GM12892 (cell line): ENCODE results near the gene MYL3.

Experiments
- POLR2A ChIP-seq: IDR thresholded peaks from 2 replicates; pipeline ENCODE4 v1.6.1; 2011; ENCODE audit warnings: low read depth, low read length, control low read depth
- TAF1 ChIP-seq: IDR thresholded peaks from 2 replicates; pipeline ENCODE4 v1.6.1; 2011; ENCODE audit warnings: low read depth, mild to moderate bottlenecking, control low read depth, low read length, borderline replicate concordance

DNA sequence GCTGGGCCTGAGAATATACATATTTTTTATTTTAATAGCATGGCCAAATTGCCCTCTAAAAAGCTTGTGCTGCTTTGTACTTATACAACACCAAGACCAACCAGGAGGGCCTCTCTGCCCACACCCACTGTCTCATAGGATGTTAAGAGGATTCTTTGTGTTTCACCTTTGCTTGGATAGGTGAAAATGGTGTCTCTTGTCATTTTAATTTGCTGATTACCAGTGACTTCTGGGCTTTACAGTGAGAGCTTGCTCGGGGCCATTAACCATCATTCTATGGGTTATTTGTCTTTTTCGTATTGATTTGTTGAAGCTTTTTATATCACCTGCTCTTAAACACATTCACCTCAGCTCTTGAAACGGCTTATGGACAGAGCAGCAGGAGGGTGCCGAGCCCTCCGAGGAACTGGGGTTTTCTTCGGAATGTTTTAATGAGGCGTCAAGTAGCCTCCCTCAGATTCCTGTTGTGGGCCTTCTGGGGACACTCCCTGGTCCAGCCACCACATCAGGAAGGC, 24.8 kb upstream of the MYL3 start:
- TF ChIP-seq TAF1: no peak
- no peak for TF ChIP-seq POLR2A
